Stimulated activated CD4-positive, alpha-beta T cell treated with anti-CD3 and anti-CD28 coated beads, TNF-alpha, amount 100 ng/mL, for 48 hours (primary cell): ENCODE data around the gene IMMP2L.
"Not testable (repeated sequence)": the region's sequence is repeated elsewhere in the genome, so short reads cannot be mapped to it uniquely, and the experiment has no call there.

ENCODE experiments used
- DNase-seq, 3 donors: peaks; one replicate each; pipeline ENCODE4 v3.0.0-alpha.2; 2020; ENCODE audit warnings: low read depth in 3 of 3

Gene IMMP2L

GRCh38 chr7:110733221-110733620, 829.1 kb downstream of the IMMP2L start:
- DNase-seq, result no peak

GRCh38 chr7:110724811-110725210, 837.5 kb downstream of the IMMP2L start:
- no peak for DNase-seq

- DNase-seq, result no peak
Observed at GRCh38 chr7:110721395-110721794, 840.9 kb downstream of the IMMP2L start.

- no peak for DNase-seq
Observed at GRCh38 chr7:110720626-110721025, 841.7 kb downstream of the IMMP2L start.

- no peak for DNase-seq
Observed at GRCh38 chr7:110719741-110720140, 842.6 kb downstream of the IMMP2L start.

- DNase-seq, result no peak
Observed at GRCh38 chr7:110718503-110719205, 843.6 kb downstream of the IMMP2L start.

- no peak for DNase-seq
Observed at GRCh38 chr7:110704225-110704624, 858.1 kb downstream of the IMMP2L start.

- DNase-seq, result no peak
Observed at GRCh38 chr7:110698576-110698975, 863.7 kb downstream of the IMMP2L start.

- no peak for DNase-seq
Observed at GRCh38 chr7:110693344-110693743, 868.9 kb downstream of the IMMP2L start.

GRCh38 chr7:110688908-110689307, 873.4 kb downstream of the IMMP2L start:
- no peak for DNase-seq

- no peak for DNase-seq
Observed at GRCh38 chr7:110685899-110686298, 876.4 kb downstream of the IMMP2L start.

GRCh38 chr7:110681941-110682340, 880.4 kb downstream of the IMMP2L start:
- DNase-seq, result no peak

- no peak for DNase-seq
Observed at GRCh38 chr7:110677405-110677804, 884.9 kb downstream of the IMMP2L start.

- no peak for DNase-seq
Observed at GRCh38 chr7:110676785-110677184, 885.5 kb downstream of the IMMP2L start.

- DNase-seq, result no peak
Observed at GRCh38 chr7:110675383-110676103, 886.7 kb downstream of the IMMP2L start.

- no peak for DNase-seq
Observed at GRCh38 chr7:110673148-110673547, 889.1 kb downstream of the IMMP2L start.

- no peak for DNase-seq
Observed at GRCh38 chr7:110669410-110669809, 892.9 kb downstream of the IMMP2L start.

- no peak for DNase-seq
Observed at GRCh38 chr7:110664803-110665202, 897.5 kb downstream of the IMMP2L start.

- not testable (repeated sequence) for DNase-seq
Observed at GRCh38 chr7:110660637-110661036, 901.7 kb downstream of the IMMP2L start.

GRCh38 chr7:110650328-110650727, 912.0 kb downstream of the IMMP2L start:
- DNase-seq, result no peak

GRCh38 chr7:110647266-110647665, 915.0 kb downstream of the IMMP2L start:
- no peak for DNase-seq

- DNase-seq, result no peak
Observed at GRCh38 chr7:110646804-110647203, 915.5 kb downstream of the IMMP2L start.

- DNase-seq, result no peak
Observed at GRCh38 chr7:110645616-110646015, 916.7 kb downstream of the IMMP2L start.
